IPS DF 6.9 (cell line): ENCODE data around the gene WDCP.

Experiments
- DNase-seq: peaks from one replicate; pipeline ENCODE4 v3.0.0-alpha.2; 2013; ENCODE audit warnings: low read depth, low spot score
- H3K27ac ChIP-seq: one replicate; pipeline ENCODE4 v1.5.1; 2013; ENCODE audit warnings: low read length, control low read depth
- H3K27me3 ChIP-seq: 2 replicates; pipeline ENCODE4 v1.6.1; 2013; ENCODE audit warnings: mild to moderate bottlenecking, low read length; ENCODE audit not compliant: control insufficient read depth, insufficient read depth
- H3K36me3 ChIP-seq: 2 replicates; pipeline ENCODE4 v1.6.1; 2013; ENCODE audit warnings: low read length; ENCODE audit not compliant: control insufficient read depth, insufficient read depth
- H3K4me1 ChIP-seq: 2 replicates; pipeline ENCODE4 v1.6.1; 2013; ENCODE audit warnings: low read length; ENCODE audit not compliant: control insufficient read depth, insufficient read depth
- H3K4me3 ChIP-seq: 2 replicates; pipeline ENCODE4 v1.5.1; 2013; ENCODE audit warnings: mild to moderate bottlenecking, low read length
- H3K9me3 ChIP-seq: 2 replicates; pipeline ENCODE4 v1.6.1; 2013; ENCODE audit warnings: low read length, inconsistent platforms; ENCODE audit not compliant: control insufficient read depth, insufficient read depth
- WGBS: extraction: QIAGEN DNeasy Blood & Tissue Kit; methylation state at CpG from one replicate; pipeline ENCODE4 v1.1.7; 2013; ENCODE audit warnings: mixed read lengths, missing lambda C conversion rate; ENCODE audit not compliant: insufficient read length, insufficient coverage; 5-methylcytosine and 5-hydroxymethylcytosine counted together

Gene WDCP

GRCh38 chr2:24082787-24083566 is 35.8 kb upstream of the WDCP start:
- Histone ChIP-seq H3K27me3 (no peaks in the 10 kb centered on the region), H3K27ac (peak overlapping the region; percentile 15), H3K4me1 (peaks cover 1% of the 10 kb centered on the region; the same call in 1 of the 2 replicates), H3K9me3 (no peaks in the 10 kb centered on the region), H3K4me3 (peak overlapping the region; percentile 70; the same call in 1 of the 2 replicates), H3K36me3 (peaks cover 4% of the 10 kb centered on the region; the same call in 1 of the 2 replicates)
- WGBS, result no CpG with 5 or more reads among the region's 8 CpGs
- DNase-seq, result no peak

GRCh38 chr2:24080701-24081100 is 33.5 kb upstream of the WDCP start:
- WGBS, result no CpG with 5 or more reads among the region's 2 CpGs
- DNase-seq, result no peak
- Histone ChIP-seq H3K9me3 (no peaks in the 10 kb centered on the region), H3K4me3 (no peak overlapping the region), H3K4me1 (peaks cover 1% of the 10 kb centered on the region; the same call in 1 of the 2 replicates), H3K27ac (no peak overlapping the region), H3K36me3 (peaks cover 4% of the 10 kb centered on the region; the same call in 1 of the 2 replicates), H3K27me3 (no peaks in the 10 kb centered on the region)

DNA sequence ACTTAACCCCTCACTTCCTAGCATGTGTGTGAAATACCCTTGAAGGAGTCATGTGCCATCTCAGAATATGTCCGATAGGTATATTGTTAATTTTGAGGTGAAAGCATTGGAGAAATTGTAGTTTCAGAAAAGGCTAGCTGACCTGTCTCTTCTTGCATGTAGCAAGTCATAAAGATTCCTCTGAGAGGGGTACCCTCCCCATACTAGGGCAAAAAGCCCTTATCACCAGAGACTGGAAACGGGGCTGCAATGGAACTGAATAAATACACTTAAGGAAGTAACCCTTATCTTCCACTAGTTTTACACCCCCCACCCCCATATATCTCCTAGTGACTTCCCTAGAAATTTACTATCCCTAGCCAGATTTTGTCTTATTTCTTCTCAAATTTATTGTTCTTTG is 30.7 kb upstream of the WDCP start:
- no CpG with 5 or more reads among the region's 2 CpGs for WGBS
- Histone ChIP-seq H3K36me3 (peaks cover 3% of the 10 kb centered on the region; the same call in 1 of the 2 replicates), H3K4me1 (no peaks in the 10 kb centered on the region), H3K4me3 (no peak overlapping the region; the same call in 1 of the 2 replicates), H3K27me3 (no peaks in the 10 kb centered on the region), H3K27ac (no peak overlapping the region), H3K9me3 (no peaks in the 10 kb centered on the region)
- DNase-seq, result no peak

DNA sequence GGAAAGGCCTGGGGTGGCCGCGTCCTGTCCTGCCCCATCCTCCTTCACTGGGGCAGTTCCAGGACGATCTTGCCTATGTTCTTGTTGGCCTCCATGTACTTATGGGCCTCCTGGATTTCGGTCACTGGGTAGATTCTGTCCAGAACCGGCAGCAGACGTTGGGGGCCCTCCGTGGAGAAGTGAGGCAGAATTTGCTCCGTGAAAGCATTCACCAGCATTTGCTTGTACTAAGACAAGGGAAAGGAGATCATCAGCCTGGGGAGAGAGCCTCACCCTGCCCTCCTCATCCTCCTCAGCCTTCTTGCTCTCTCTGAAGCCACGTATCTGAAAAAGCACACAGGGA is 30.3 kb upstream of the WDCP start:
- Histone ChIP-seq H3K27ac (no peak overlapping the region), H3K27me3 (no peaks in the 10 kb centered on the region), H3K36me3 (no peaks in the 10 kb centered on the region; the same call in 1 of the 2 replicates), H3K4me3 (peak overlapping the region; percentile 83; the same call in 1 of the 2 replicates), H3K9me3 (no peaks in the 10 kb centered on the region), H3K4me1 (no peaks in the 10 kb centered on the region)
- no peak for DNase-seq
- WGBS, result no CpG with 5 or more reads among the region's 9 CpGs

GRCh38 chr2:24076849-24077534 is 29.8 kb upstream of the WDCP start:
- no CpG with 5 or more reads among the region's 41 CpGs for WGBS

DNA sequence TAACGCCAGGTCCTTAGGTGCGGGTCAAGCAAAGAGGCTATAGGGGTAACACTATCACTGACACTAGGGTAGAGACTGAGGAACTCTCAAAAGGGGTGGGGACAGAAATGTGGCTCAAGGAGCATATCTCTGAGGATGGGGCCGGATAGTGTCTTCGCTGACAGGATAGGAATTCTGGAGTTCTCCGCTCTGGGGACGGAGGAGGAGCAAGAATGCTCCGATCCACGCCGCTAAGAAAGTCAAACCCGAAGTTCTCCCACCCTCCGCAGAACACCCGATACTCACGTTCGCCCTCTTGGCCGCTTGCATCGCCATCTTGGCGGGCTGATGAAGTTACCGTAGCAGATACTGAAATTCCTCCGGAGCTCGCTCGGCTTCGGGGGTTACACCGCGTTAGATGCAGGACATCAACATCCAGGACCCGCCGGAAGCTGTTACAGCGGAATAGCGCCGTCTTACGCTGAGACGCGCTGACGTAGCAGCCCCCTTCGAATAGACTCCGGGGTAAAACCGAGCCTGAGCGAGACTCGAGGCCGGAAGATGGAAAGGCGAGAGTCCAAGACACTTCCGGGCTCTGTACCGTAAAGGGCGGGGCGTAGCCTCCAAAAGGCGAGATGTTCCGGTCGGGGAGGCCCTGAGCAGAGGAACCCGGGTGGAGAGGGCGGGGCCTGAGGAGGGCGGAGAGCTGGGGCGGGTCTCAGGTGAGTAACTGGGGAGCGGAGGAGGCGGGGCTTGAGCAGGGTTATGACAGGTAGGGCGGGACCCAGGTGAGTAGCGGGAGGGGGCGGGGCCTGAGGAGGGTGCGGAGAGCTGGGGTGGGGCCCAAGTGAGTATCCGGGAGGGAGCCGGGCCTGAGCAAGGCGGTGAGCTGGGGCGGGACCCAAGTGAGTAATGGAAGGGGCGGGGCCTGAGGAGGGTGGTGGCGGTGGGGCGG is 29.0 kb upstream of the WDCP start, which contains the start of gene SF3B6:
Gene SF3B6 (minus strand): TSS at position 412 of the 934 bp plus-strand sequence. CDS start 97 bp downstream, at position 315.
- H3K27me3 ChIP-seq, result no peaks in the 10 kb centered on the region
- no peaks in the 10 kb centered on the region for H3K9me3 ChIP-seq
- H3K4me1 ChIP-seq, result no peaks in the 10 kb centered on the region
- no CpG with 5 or more reads among the region's 64 CpGs for WGBS
- H3K27ac ChIP-seq, result no peak within 1 kb of the TSS
- peaks cover 2% of the 10 kb centered on the region; the same call in 1 of the 2 replicates for H3K36me3 ChIP-seq
- DNase-seq, result peak; percentile 99
- H3K4me3 ChIP-seq, result peak within 1 kb of the TSS; percentile 83

More at GRCh38 chr2:24076849-24077534, 29.8 kb upstream of the WDCP start:
- H3K36me3 ChIP-seq, result no peaks in the 10 kb centered on the region; the same call in 1 of the 2 replicates
- no peaks in the 10 kb centered on the region for H3K27me3 ChIP-seq
- peak overlapping the region; percentile 83; the same call in 1 of the 2 replicates for H3K4me3 ChIP-seq
- H3K27ac ChIP-seq, result no peak overlapping the region
- DNase-seq, result no peak
- H3K4me1 ChIP-seq, result no peaks in the 10 kb centered on the region
- H3K9me3 ChIP-seq, result no peaks in the 10 kb centered on the region

- Histone ChIP-seq H3K4me3 (peak overlapping the region; percentile 78; the same call in 1 of the 2 replicates), H3K27me3 (no peaks in the 10 kb centered on the region), H3K27ac (no peak overlapping the region), H3K9me3 (no peaks in the 10 kb centered on the region), H3K4me1 (no peaks in the 10 kb centered on the region), H3K36me3 (peaks cover 2% of the 10 kb centered on the region; the same call in 1 of the 2 replicates)
- no peak for DNase-seq
- WGBS, result no CpG with 5 or more reads among the region's 5 CpGs
These were observed 28.1 kb upstream of the WDCP start for GRCh38 chr2:24075259-24075658.

DNA sequence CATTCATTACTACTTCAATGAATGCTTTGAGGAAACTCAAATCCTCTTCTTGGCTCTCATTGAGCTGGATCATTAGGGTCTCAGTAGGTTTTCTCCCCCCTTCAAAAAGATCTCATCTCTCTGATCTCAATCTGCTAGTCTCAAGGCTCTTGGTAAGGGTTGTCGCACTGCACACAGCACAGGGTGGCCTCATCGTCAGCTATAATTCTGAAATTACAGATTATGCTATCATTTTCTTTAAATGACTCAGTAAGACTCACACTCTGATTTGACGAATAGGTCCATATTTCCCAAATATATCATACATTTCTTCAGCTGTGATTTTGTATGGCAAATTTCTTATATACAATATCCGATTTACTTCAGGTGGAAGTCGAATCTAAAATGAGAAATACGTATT is 26.6 kb upstream of the WDCP start:
- no peak for DNase-seq
- no peak overlapping the region for H3K27ac ChIP-seq
- no peaks in the 10 kb centered on the region for H3K9me3 ChIP-seq
- no CpG with 5 or more reads among the region's 6 CpGs for WGBS
- H3K4me1 ChIP-seq, result no peaks in the 10 kb centered on the region
- peaks cover 2% of the 10 kb centered on the region; the same call in 1 of the 2 replicates for H3K36me3 ChIP-seq
- no peak overlapping the region for H3K4me3 ChIP-seq
- no peaks in the 10 kb centered on the region for H3K27me3 ChIP-seq

DNA sequence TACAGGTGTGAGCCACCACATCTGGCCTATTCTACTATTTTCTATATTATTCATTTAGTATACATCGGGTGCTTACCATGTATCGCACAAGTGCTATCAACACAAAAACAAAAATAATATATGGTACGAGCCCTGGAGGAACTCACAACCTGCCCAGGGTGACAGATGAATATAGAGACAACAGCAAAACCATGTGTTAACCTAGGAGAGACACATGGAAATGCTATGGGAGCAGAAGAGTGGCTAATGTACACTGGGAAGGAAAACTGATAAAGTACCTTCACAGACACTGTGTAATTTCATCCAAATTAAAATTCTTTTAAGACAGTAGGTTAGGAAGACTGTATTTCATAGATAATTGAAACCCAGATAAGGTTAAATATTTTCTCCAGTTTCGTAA is 25.1 kb upstream of the WDCP start:
- DNase-seq, result no peak
- WGBS, result no CpG with 5 or more reads among the region's 4 CpGs
- H3K9me3 ChIP-seq, result no peaks in the 10 kb centered on the region
- no peaks in the 10 kb centered on the region for H3K27me3 ChIP-seq
- H3K27ac ChIP-seq, result no peak overlapping the region
- no peak overlapping the region for H3K4me3 ChIP-seq
- H3K36me3 ChIP-seq, result peaks cover 2% of the 10 kb centered on the region; the same call in 1 of the 2 replicates
- no peaks in the 10 kb centered on the region for H3K4me1 ChIP-seq
